IPS-18a (cell line): ENCODE results near the gene CPLANE2.

Source experiments
- H3K27ac ChIP-seq: one replicate; pipeline ENCODE4 v1.5.1; 2013; ENCODE audit warnings: low read length
- H3K27me3 ChIP-seq: one replicate; pipeline ENCODE4 v1.6.1; 2013; ENCODE audit warnings: mild to moderate bottlenecking, low read length; ENCODE audit not compliant: control insufficient read depth, insufficient read depth
- H3K36me3 ChIP-seq: one replicate; pipeline ENCODE4 v1.6.1; 2013; ENCODE audit warnings: low read depth, low read length; ENCODE audit not compliant: control insufficient read depth
- H3K4me1 ChIP-seq: one replicate; pipeline ENCODE4 v1.6.1; 2013; ENCODE audit warnings: low read depth, low read length; ENCODE audit not compliant: control insufficient read depth
- H3K4me3 ChIP-seq: one replicate; pipeline ENCODE4 v1.5.1; 2013; ENCODE audit warnings: low read length
- H3K9ac ChIP-seq: one replicate; pipeline ENCODE4 v1.6.1; 2013; ENCODE audit warnings: mild to moderate bottlenecking, low read length, moderate library complexity
- H3K9me3 ChIP-seq: one replicate; pipeline ENCODE4 v1.6.1; 2013; ENCODE audit warnings: low read depth, low read length; ENCODE audit not compliant: control insufficient read depth

Gene CPLANE2

GRCh38 chr1:16211824-16212223 lies 25.2 kb downstream of the CPLANE2 start:
- Histone ChIP-seq H3K9ac (peak overlapping the region; percentile 80), H3K4me1 (peaks cover 26% of the 10 kb centered on the region), H3K9me3 (no peaks in the 10 kb centered on the region), H3K27ac (peak overlapping the region; percentile 80), H3K4me3 (peak overlapping the region; percentile 62), H3K27me3 (peaks cover 6% of the 10 kb centered on the region), H3K36me3 (no peaks in the 10 kb centered on the region)

- no peak overlapping the region for H3K27ac ChIP-seq
- no peaks in the 10 kb centered on the region for H3K36me3 ChIP-seq
- no peaks in the 10 kb centered on the region for H3K27me3 ChIP-seq
- H3K9me3 ChIP-seq = no peaks in the 10 kb centered on the region
- H3K9ac ChIP-seq = no peak overlapping the region
- no peak overlapping the region for H3K4me3 ChIP-seq
- H3K4me1 ChIP-seq = peaks cover 24% of the 10 kb centered on the region
Observed at GRCh38 chr1:16210581-16210980, 26.4 kb downstream of the CPLANE2 start.

GRCh38 chr1:16209847-16210407 lies 27.1 kb downstream of the CPLANE2 start:
- Histone ChIP-seq H3K27ac (no peak overlapping the region), H3K9me3 (no peaks in the 10 kb centered on the region), H3K4me3 (no peak overlapping the region), H3K4me1 (peaks cover 24% of the 10 kb centered on the region), H3K9ac (no peak overlapping the region), H3K27me3 (no peaks in the 10 kb centered on the region), H3K36me3 (no peaks in the 10 kb centered on the region)

GRCh38 chr1:16209132-16209846 lies 27.7 kb downstream of the CPLANE2 start:
- no peak overlapping the region for H3K27ac ChIP-seq
- H3K36me3 ChIP-seq = peaks cover 2% of the 10 kb centered on the region
- H3K4me1 ChIP-seq = peaks cover 24% of the 10 kb centered on the region
- H3K4me3 ChIP-seq = no peak overlapping the region
- no peak overlapping the region for H3K9ac ChIP-seq
- no peaks in the 10 kb centered on the region for H3K9me3 ChIP-seq
- no peaks in the 10 kb centered on the region for H3K27me3 ChIP-seq

- Histone ChIP-seq H3K4me3 (no peak overlapping the region), H3K27me3 (no peaks in the 10 kb centered on the region), H3K9ac (no peak overlapping the region), H3K36me3 (peaks cover 7% of the 10 kb centered on the region), H3K27ac (no peak overlapping the region), H3K4me1 (peaks cover 24% of the 10 kb centered on the region), H3K9me3 (no peaks in the 10 kb centered on the region)
Observed at GRCh38 chr1:16208270-16208987, 28.6 kb downstream of the CPLANE2 start.

- Histone ChIP-seq H3K27me3 (no peaks in the 10 kb centered on the region), H3K4me3 (peak overlapping the region; percentile 57), H3K9ac (peak overlapping the region; percentile 55), H3K36me3 (peaks cover 12% of the 10 kb centered on the region), H3K9me3 (no peaks in the 10 kb centered on the region), H3K27ac (no peak overlapping the region), H3K4me1 (peaks cover 15% of the 10 kb centered on the region)
Observed at GRCh38 chr1:16207318-16208269, 29.4 kb downstream of the CPLANE2 start.

GRCh38 chr1:16206547-16207317 lies 30.3 kb downstream of the CPLANE2 start:
- Histone ChIP-seq H3K9me3 (no peaks in the 10 kb centered on the region), H3K4me3 (peak overlapping the region; percentile 62), H3K27me3 (no peaks in the 10 kb centered on the region), H3K9ac (peak overlapping the region; percentile 55), H3K4me1 (peaks cover 10% of the 10 kb centered on the region), H3K36me3 (peaks cover 12% of the 10 kb centered on the region), H3K27ac (no peak overlapping the region)

- peak overlapping the region; percentile 43 for H3K9ac ChIP-seq
- H3K4me1 ChIP-seq = peaks cover 3% of the 10 kb centered on the region
- H3K27ac ChIP-seq = no peak overlapping the region
Observed at GRCh38 chr1:16205891-16206546, 31.0 kb downstream of the CPLANE2 start.

GRCh38 chr1:16205334-16205671 lies 31.7 kb downstream of the CPLANE2 start:
- H3K36me3 ChIP-seq = peaks cover 12% of the 10 kb centered on the region
- no peaks in the 10 kb centered on the region for H3K9me3 ChIP-seq
- no peak overlapping the region for H3K9ac ChIP-seq
- no peak overlapping the region for H3K27ac ChIP-seq
- peaks cover under 1% of the 10 kb centered on the region for H3K4me1 ChIP-seq
- no peaks in the 10 kb centered on the region for H3K27me3 ChIP-seq
- no peak overlapping the region for H3K4me3 ChIP-seq

More at GRCh38 chr1:16205891-16206546, 31.0 kb downstream of the CPLANE2 start:
- Histone ChIP-seq H3K36me3 (peaks cover 12% of the 10 kb centered on the region), H3K9me3 (no peaks in the 10 kb centered on the region), H3K27me3 (no peaks in the 10 kb centered on the region), H3K4me3 (peak overlapping the region; percentile 62)

- Histone ChIP-seq H3K9ac (no peak overlapping the region), H3K27me3 (no peaks in the 10 kb centered on the region), H3K27ac (no peak overlapping the region)
Observed at GRCh38 chr1:16204634-16205333, 32.2 kb downstream of the CPLANE2 start.

More at GRCh38 chr1:16204634-16205333, 32.2 kb downstream of the CPLANE2 start:
- Histone ChIP-seq H3K4me1 (no peaks in the 10 kb centered on the region), H3K9me3 (no peaks in the 10 kb centered on the region), H3K36me3 (peaks cover 12% of the 10 kb centered on the region), H3K4me3 (no peak overlapping the region)
